Liver (tissue), 9 donors: ENCODE measurements around the gene PC. TPM values are rescaled to one million over a fixed set of nuclear protein-coding genes. Genes with fewer than 3 reads are reported as not detected.

Experiments
- DNase-seq: peaks from one replicate; pipeline ENCODE4 v3.0.0-alpha.2; 2017; ENCODE audit warnings: low spot score
- H3K27ac ChIP-seq, 2 donors: one replicate each; pipeline ENCODE4 v1.7.0; 2013; ENCODE audit warnings: inconsistent platforms in 2 of 2, low read length in 2 of 2, control low read depth in 1 of 2, low read depth in 1 of 2, mild to moderate bottlenecking in 1 of 2
- H3K27me3 ChIP-seq, 4 donors: one replicate each; pipeline versions ENCODE4 v1.6.1 to v1.7.0; 2013; ENCODE audit warnings: low read length in 3 of 4, inconsistent platforms in 1 of 4, mild to moderate bottlenecking in 1 of 4, moderate library complexity in 1 of 4; ENCODE audit not compliant: control insufficient read depth in 4 of 4, insufficient read depth in 4 of 4
- H3K36me3 ChIP-seq, 4 donors: one replicate each; pipeline versions ENCODE4 v1.6.1 to v1.7.0; 2013; ENCODE audit warnings: low read length in 3 of 4, mild to moderate bottlenecking in 3 of 4, low read depth in 1 of 4, moderate library complexity in 1 of 4; ENCODE audit not compliant: control insufficient read depth in 4 of 4, insufficient read depth in 3 of 4
- H3K4me1 ChIP-seq, 4 donors: one replicate each; pipeline versions ENCODE4 v1.6.1 to v1.7.0; 2013; ENCODE audit warnings: low read length in 3 of 4, mild to moderate bottlenecking in 3 of 4, moderate library complexity in 1 of 4; ENCODE audit not compliant: control insufficient read depth in 4 of 4, insufficient read depth in 4 of 4
- H3K4me3 ChIP-seq, 3 donors: one replicate each; pipeline versions ENCODE4 v1.6.1 to v1.7.0; 2013; ENCODE audit warnings: low read length in 3 of 3, control low read depth in 1 of 3, low read depth in 1 of 3, mild to moderate bottlenecking in 1 of 3
- H3K9ac ChIP-seq, 2 donors: one replicate each; pipeline ENCODE4 v1.7.0; 2013; ENCODE audit warnings: low read length in 2 of 2, mild to moderate bottlenecking in 2 of 2, moderate library complexity in 2 of 2, control low read depth in 1 of 2, low read depth in 1 of 2
- H3K9me3 ChIP-seq, 4 donors: one replicate each; pipeline versions ENCODE4 v1.6.1 to v1.7.0; 2013; ENCODE audit warnings: low read length in 3 of 4; ENCODE audit not compliant: control insufficient read depth in 4 of 4
- ATF3 ChIP-seq: IDR thresholded peaks from 2 replicates; pipeline ENCODE4 v1.6.1; 2016; ENCODE audit warnings: antibody characterized with exemption
- CTCF ChIP-seq: fragments of 150-350 bp; IDR thresholded peaks from 2 replicates; pipeline ENCODE4 v1.5.1; 2017; ENCODE audit warnings: improper control_type of control experiment, low read depth, low read length; ENCODE audit not compliant: missing input control
- EGR1 ChIP-seq, 2 donors: IDR thresholded peaks; 2 replicates each; pipeline ENCODE4 v1.6.1; 2016 to 2018; ENCODE audit warnings: antibody characterized with exemption in 2 of 2, low read depth in 2 of 2
- FOXA1 ChIP-seq: IDR thresholded peaks from 2 replicates; pipeline ENCODE4 v1.6.1; 2016; ENCODE audit warnings: antibody characterized with exemption
- FOXA2 ChIP-seq: IDR thresholded peaks from 2 replicates; pipeline ENCODE4 v1.6.1; 2016; ENCODE audit warnings: antibody characterized with exemption
- GABPA ChIP-seq, 2 donors: IDR thresholded peaks in 1 of 2; conservative IDR thresholded peaks in 1 of 2; 2 replicates each; pipeline ENCODE4 v1.6.1; 2016; ENCODE audit warnings: antibody characterized with exemption in 2 of 2, mild to moderate bottlenecking in 1 of 2, moderate library complexity in 1 of 2
- HNF4A ChIP-seq, 2 donors: conservative IDR thresholded peaks; 2 replicates each; pipeline ENCODE4 v1.6.1; 2016; ENCODE audit warnings: antibody characterized with exemption in 2 of 2, mild to moderate bottlenecking in 2 of 2
- HNF4G ChIP-seq: IDR thresholded peaks from 2 replicates; pipeline ENCODE4 v1.6.1; 2016; ENCODE audit warnings: antibody characterized with exemption
- JUND ChIP-seq, 2 donors: IDR thresholded peaks; 2 replicates each; pipeline ENCODE4 v1.6.1; 2016; ENCODE audit warnings: antibody characterized with exemption in 2 of 2
- MAX ChIP-seq: IDR thresholded peaks from 2 replicates; pipeline ENCODE4 v1.6.1; 2016; ENCODE audit warnings: antibody characterized with exemption
- NR2F2 ChIP-seq: IDR thresholded peaks from 2 replicates; pipeline ENCODE4 v1.6.1; 2016; ENCODE audit warnings: antibody characterized with exemption
- RAD21 ChIP-seq, 2 donors: IDR thresholded peaks; 2 replicates each; pipeline ENCODE4 v1.6.1; 2016; ENCODE audit warnings: antibody characterized with exemption in 2 of 2, mild to moderate bottlenecking in 2 of 2
- REST ChIP-seq: IDR thresholded peaks from 2 replicates; pipeline ENCODE4 v1.6.1; 2016; ENCODE audit warnings: antibody characterized with exemption, mild to moderate bottlenecking
- RXRA ChIP-seq, 2 donors: IDR thresholded peaks; 2 replicates each; pipeline ENCODE4 v1.6.1; 2017 to 2018; ENCODE audit warnings: antibody characterized with exemption in 2 of 2, mild to moderate bottlenecking in 1 of 2
- SP1 ChIP-seq: IDR thresholded peaks from 2 replicates; pipeline ENCODE4 v1.6.1; 2018; ENCODE audit warnings: antibody characterized with exemption, mild to moderate bottlenecking
- TAF1 ChIP-seq: conservative IDR thresholded peaks from 2 replicates; pipeline ENCODE4 v1.6.1; 2016; ENCODE audit warnings: antibody characterized with exemption, mild to moderate bottlenecking
- YY1 ChIP-seq: IDR thresholded peaks from 2 replicates; pipeline ENCODE4 v1.6.1; 2016; ENCODE audit warnings: antibody characterized with exemption, mild to moderate bottlenecking
- ZBTB33 ChIP-seq: IDR thresholded peaks from 2 replicates; pipeline ENCODE4 v1.6.1; 2016; ENCODE audit warnings: antibody characterized with exemption
- WGBS: extraction: QIAGEN DNeasy Blood & Tissue Kit; methylation state at CpG from one replicate; pipeline ENCODE4 v1.1.7; 2013; 5-methylcytosine and 5-hydroxymethylcytosine counted together
- polyA plus RNA-seq, 2 donors: library from polyadenylated mRNA; stranded (reverse) in 1 of 2; unstranded in 1 of 2; fragments of 200-250 nt in 1 of 2; fragments of >200 nt in 1 of 2; fragmentation: Nextera tagmentation in 1 of 2; extraction: Ambion mirVana in 1 of 2; gene quantifications; one replicate each; pipeline versions ENCODE4 v1.2.1 to v1.2.3, GENCODE V29; 2013 to 2015
- total RNA-seq, 2 donors: library from RNA; depleted of rRNA; stranded (reverse); fragments of >200 nt; gene quantifications; one replicate each; pipeline ENCODE4 v1.2.3, GENCODE V29; 2014
- donor health status: healthy.
- donor health status: healthy.
- donor health status: healthy.
- donor health status: healthy.
- donor health status: healthy.

PC gene
- total and polyA plus RNA-seq, 4 donors, result 144 to 583 (median 296) TPM

GRCh38 chr11:66910669-66911068 is 47.5 kb downstream of the PC start:
- 85% methylated on average over 4 of the region's 4 CpGs for WGBS

GRCh38 chr11:66910016-66910415 is 48.2 kb downstream of the PC start:
- Histone ChIP-seq H3K36me3 (no peaks in the 10 kb centered on the region), H3K27me3 (no peaks in the 10 kb centered on the region), H3K27ac (no peak overlapping the region), H3K4me3 (no peak overlapping the region), H3K9me3 (no peaks in the 10 kb centered on the region), H3K9ac (no peak overlapping the region), H3K4me1 (peaks cover 10 to 40% (median 18%) of the 10 kb centered on the region in 4 donors)
- no peak for DNase-seq
- 93% methylated on average over 10 of the region's 10 CpGs for WGBS
- TF ChIP-seq RAD21 (IDR thresholded peaks at IDR 0.05) (no peak), FOXA2 (no peak), YY1 (no peak), HNF4G (no peak), REST (no peak), SP1 (no peak), FOXA1 (no peak), HNF4A (conservative IDR thresholded peaks at IDR 0.05) (no peak), GABPA (IDR thresholded peaks at IDR 0.05 in 1 of 2, conservative IDR thresholded peaks at IDR 0.05 in 1 of 2) (no peak), TAF1 (no peak), CTCF (no peak), EGR1 (IDR thresholded peaks at IDR 0.05; ENCODE audit: low read depth in 2 of 2) (no peak), NR2F2 (no peak), ATF3 (no peak), JUND (IDR thresholded peaks at IDR 0.05) (no peak), RXRA (IDR thresholded peaks at IDR 0.05) (no peak), MAX (no peak), ZBTB33 (no peak)

More at GRCh38 chr11:66910669-66911068, 47.5 kb downstream of the PC start:
- no peak for TF ChIP-seq RAD21 (IDR thresholded peaks at IDR 0.05)
- H3K9ac ChIP-seq, result no peak overlapping the region
- H3K27me3 ChIP-seq, result no peaks in the 10 kb centered on the region
- no peaks in the 10 kb centered on the region for H3K36me3 ChIP-seq
- no peak for DNase-seq
- no peaks in the 10 kb centered on the region for H3K9me3 ChIP-seq
- H3K4me3 ChIP-seq, result no peak overlapping the region
- peaks cover 10 to 35% (median 18%) of the 10 kb centered on the region in 4 donors for H3K4me1 ChIP-seq
- H3K27ac ChIP-seq, result no peak overlapping the region
